NCI-H187 (cell line): Measurements from ENCODE around the gene LRFN5.

Experiments
- DNase-seq, 2 experiments: peaks; one replicate each; lab custom pipeline; 2025; lab: John Stamatoyannopoulos, UW

The LRFN5 gene

GRCh38 chr14:41773536-41774279 is 167.0 kb downstream of the LRFN5 start:
- DNase-seq = no peak

DNA sequence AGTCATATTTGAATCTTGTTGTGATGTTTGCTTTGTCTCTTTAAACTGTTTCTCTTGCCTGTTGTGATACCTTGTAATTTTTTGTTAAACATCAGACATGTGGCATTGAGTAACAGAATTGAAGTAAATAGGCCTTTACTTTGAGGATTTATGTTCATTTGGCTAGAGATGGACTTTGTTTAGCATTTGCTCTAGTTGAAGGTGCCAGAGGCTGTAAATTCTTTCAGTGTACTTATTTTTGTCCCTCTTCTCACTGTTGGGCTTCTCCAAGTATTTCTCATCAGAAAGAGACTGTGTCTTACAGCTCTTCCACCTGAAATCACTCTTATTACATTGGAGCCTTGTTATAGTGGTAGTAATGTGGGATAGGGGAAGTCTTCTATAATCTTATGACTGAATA is 175.8 kb downstream of the LRFN5 start:
- DNase-seq = no peak

- DNase-seq = no peak
Observed at GRCh38 chr14:41783403-41783802, 176.7 kb downstream of the LRFN5 start.

DNA sequence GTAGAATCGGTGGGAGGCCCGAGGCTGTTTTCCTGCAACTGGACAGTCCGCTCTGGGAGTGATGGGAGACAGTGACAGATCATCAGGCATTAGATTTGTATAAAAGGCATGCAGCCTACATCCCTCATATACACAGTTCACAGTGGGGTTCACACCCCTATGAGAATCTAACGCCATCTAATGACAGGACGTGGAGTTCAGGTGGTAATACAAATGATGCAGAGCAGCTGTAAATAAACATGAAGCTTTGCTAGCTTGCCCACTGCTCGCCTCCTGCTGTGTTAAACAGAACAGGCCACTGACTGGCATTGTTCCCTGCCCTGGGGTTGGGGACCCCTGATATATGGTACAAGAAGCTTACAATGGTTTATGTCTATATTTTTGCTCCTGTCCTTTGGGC is 179.0 kb downstream of the LRFN5 start:
- no peak for DNase-seq

DNA sequence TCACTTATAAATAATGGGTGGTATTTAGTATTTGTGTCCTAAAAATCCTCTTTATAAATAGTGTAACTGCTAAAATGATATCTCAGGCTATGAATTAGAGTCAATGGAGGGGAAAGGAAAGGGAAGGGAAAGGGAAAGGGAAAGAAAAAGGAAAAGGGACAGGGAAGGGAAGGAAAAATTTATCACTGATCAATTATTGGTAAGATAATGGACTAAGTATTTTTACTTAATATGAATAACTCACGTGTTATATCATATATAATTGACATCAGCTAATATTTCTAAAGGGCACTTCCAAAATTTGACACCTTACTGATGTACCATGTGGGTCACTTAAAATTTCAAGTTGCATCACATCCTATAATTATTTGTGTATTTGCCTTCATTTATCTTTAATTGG is 193.1 kb downstream of the LRFN5 start:
- DNase-seq = no peak

GRCh38 chr14:41805633-41806032 is 199.0 kb downstream of the LRFN5 start:
- no peak for DNase-seq

GRCh38 chr14:41806366-41806975 is 199.8 kb downstream of the LRFN5 start:
- DNase-seq = no peak

DNA sequence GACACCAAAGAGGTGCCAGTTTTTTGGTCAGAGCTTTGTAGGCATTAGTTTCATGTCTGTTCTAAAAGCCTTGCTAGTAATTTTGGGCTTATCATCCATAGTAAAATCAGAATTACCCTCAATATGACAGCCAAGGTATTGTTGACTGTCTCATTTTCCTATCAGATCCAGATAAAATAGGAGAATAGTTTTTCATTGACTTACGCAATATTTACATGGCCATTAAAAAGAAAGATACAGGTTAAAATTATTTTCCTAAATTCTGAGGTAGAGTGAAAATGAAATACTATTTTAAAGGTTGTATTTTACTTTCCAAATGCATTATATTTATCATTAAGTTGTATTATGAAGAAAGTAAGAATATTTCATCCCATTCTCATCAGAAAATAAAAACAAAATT is 203.7 kb downstream of the LRFN5 start:
- no peak for DNase-seq

DNA sequence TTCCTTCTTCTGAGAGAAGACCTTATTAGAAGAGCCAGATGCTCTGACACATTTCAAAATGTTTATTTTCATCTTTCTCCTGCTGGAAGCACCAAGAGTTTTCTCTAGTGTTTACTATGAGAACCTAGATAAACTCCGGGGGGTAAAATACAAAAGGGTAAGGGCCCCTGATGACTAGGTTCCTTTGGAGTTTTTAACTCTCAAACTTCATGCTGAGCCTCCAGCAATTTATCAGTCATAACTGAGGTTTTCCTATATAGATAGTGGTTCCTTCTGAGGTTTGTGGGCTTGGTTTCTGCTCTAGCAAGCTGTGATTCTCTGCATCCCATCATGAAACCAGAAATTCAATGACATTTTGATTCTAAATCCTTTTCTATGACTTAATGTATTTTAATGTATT is 210.9 kb downstream of the LRFN5 start:
- DNase-seq = no peak

DNA sequence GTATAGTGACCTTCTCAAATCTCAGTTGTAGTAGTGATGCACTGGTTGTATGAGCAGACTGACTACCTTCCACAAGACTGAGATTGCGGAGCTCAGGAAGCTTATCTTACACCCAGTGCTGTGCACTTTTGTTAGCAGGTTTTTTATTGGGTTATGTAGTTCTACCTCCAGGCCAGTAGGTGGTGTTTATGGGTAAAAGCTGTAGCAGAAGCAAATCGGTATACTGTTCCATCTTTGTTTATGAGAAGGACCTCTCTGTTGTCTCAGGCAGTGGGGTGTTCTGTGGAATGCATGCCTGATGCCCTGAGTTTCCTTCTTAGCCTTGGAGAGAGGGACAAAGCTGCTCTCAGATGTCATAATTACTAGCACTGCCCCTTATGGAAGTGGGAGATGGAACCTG is 217.8 kb downstream of the LRFN5 start:
- no peak for DNase-seq

DNA sequence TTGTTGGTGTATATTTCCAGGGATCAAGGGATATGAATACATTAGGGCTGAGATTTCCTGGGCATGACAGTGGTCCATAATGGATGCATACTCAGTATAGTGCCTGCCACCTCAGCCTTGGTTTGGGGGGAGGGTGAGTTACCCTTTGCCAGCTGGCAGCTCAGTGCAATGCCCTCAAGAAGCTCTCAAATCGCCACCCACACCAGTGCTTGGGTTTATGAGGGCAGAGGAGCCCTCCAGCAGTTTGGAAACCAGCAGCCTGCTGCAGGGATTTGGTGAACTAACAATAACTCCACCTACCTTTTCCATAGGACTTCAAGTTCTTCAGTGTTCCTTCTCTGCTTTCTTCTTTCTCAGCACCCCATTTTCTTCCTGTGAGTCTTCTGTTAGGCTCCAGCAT is 218.9 kb downstream of the LRFN5 start:
- DNase-seq = no peak

- DNase-seq = no peak
Observed at GRCh38 chr14:41830714-41831406, 224.2 kb downstream of the LRFN5 start.

GRCh38 chr14:41839661-41840060 is 233.0 kb downstream of the LRFN5 start:
- DNase-seq = no peak

GRCh38 chr14:41859336-41859735 is 252.7 kb downstream of the LRFN5 start:
- no peak for DNase-seq

GRCh38 chr14:41860586-41860985 is 253.9 kb downstream of the LRFN5 start:
- DNase-seq = no peak

DNA sequence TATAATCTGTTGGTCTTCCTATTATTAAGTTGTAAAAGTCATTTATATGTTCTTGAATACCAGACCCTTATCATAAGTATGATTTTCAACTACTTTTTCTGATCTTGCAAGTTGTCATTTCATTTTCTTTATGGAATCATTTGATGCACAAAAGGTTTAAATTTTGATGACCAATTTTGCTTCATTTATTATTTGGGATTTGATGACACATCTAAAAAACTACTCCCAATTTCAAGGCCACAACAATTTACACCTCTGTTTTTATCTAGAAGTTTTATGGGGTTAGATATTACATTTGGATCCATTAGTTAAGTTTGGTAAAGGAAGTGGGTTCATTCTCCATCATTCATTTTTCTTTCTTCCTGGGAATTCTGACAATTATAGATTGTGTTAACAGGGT is 259.2 kb downstream of the LRFN5 start:
- no peak for DNase-seq

DNA sequence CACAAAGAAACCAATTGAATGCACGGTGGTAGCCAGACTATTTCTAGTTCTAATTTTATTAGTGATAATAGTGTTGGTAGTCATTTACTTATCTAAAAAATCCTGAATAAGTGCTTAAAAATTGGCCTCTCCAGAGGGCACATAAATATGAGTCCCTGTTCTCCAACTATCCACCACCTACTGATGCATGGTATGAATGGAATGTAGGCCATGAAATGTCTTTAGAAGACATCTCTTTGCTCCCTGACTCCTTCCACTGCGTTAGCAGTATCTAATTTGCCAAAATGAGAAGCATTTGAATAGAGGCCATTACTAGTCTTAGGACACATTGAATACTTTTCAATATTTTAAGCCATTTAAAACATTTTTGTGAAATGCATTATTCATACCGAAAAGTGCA is 261.7 kb downstream of the LRFN5 start:
- DNase-seq = no peak

DNA sequence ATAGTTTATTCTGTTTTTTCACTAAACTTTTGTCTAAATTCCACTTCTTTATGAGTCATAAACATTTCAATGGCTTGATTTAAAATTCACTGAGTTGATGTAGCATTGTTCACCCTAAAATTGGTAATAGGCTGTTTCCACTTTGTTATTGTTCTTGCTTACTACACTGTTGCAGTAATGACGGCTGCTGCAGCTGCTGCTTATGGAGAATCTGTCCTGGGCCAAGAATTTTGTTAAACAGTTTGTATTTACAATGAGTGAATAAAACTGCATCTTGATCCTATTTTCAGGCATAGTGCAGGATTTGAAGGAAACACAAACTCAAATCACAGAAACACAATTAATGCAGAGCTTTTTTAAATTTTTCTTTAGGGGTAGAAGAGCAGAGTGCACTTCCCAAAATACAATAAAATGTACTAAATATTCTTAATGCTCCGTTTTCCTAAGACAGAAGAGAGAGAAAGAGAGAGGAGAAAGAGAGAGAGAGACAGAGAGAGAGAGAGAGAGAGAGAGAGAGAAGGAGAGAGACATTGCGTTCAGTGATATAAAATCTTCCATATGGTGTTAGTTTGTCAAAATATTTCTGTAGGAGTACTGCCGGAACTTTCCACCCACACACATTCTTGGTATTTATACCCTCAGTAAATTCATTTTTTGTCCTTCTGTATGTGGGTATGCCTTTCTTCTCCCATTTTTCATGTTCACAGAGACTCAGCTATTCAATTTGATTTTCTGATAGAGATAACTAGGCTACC is 266.4 kb downstream of the LRFN5 start:
- DNase-seq = no peak

GRCh38 chr14:41873686-41874317 is 267.1 kb downstream of the LRFN5 start:
- no peak for DNase-seq

DNA sequence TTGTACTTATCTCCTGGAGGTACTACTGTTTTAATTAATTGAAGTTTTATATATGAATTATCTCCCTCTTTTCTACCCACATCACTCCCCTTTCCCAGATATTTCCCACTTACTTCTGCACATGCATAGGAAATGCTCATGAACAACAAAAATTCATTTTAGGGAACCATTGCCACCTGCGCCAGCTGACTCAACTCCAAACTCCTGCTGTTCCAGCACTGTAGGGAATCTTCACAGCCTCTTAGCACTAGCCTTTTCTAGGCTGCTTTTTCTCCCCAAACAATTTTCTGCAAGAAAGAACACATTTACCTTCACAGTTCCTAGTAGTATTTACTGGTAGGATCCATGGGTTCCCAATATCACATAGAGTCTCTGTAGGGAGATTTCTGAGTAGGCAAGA is 268.4 kb downstream of the LRFN5 start:
- no peak for DNase-seq

- DNase-seq = no peak
Observed at GRCh38 chr14:41878321-41878720, 271.6 kb downstream of the LRFN5 start.

DNA sequence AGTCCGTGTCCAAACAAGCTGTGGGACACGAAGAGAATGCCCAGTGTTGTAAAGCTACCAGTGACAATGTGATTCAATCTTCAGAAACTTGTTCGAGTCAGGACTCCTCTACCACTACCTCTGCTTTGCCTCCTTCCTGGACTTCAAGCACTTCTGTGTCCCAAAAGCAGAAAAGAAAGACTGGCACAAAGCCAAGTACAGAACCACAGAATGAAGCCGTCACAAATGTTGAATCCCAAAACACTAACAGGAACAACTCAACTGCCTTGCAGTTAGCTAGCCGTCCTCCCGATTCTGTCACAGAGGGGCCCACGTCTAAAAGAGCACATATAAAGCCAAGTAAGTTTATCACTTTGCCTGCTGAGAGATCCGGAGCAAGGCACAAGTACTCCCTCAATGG is 284.9 kb downstream of the LRFN5 start:
- no peak for DNase-seq
